HepG2 (cell line): ENCODE results near the gene IMMP1L. TPM values are rescaled to one million over a fixed set of nuclear protein-coding genes. Genes with fewer than 3 reads are reported as not detected.

Source experiments
- HCFC1 ChIP-seq: fragments of 150-350 bp; IDR thresholded peaks from 2 replicates; pipeline ENCODE4 v1.6.1; 2014; ENCODE audit warnings: low read depth, low read length
- HNF4G ChIP-seq, 2 experiments: sonication (generic) in 1 of 2; formaldehyde crosslinking in 1 of 2; IDR thresholded peaks; 2 replicates each; pipeline versions ENCODE4 v1.4.0 to v1.6.1; 2011 to 2020; ENCODE audit warnings: borderline replicate concordance in 2 of 2, low read depth in 2 of 2, mild to moderate bottlenecking in 2 of 2, low read length in 1 of 2, missing genetic modification reagents in 1 of 2, moderate library complexity in 1 of 2
- IRX3 ChIP-seq: sonication (generic); formaldehyde crosslinking; IDR thresholded peaks from 2 replicates; pipeline ENCODE4 v1.8.1; 2023; ENCODE audit warnings: mild to moderate bottlenecking, low read depth, missing genetic modification reagents, borderline replicate concordance
- KAT7 ChIP-seq: IDR thresholded peaks from 2 replicates; pipeline ENCODE4 v1.6.1; 2018; ENCODE audit warnings: borderline replicate concordance, missing compliant biosample characterization
- MATR3 ChIP-seq: sonication (generic); formaldehyde crosslinking; IDR thresholded peaks from 2 replicates; pipeline ENCODE4 v1.4.0; 2020; ENCODE audit warnings: missing genetic modification reagents
- NR2F6 ChIP-seq, 2 experiments: IDR thresholded peaks; 2 replicates each; pipeline ENCODE4 v1.6.1; 2016; ENCODE audit warnings: antibody characterized with exemption in 1 of 2, mild to moderate bottlenecking in 1 of 2
- RBAK ChIP-seq: sonication (generic); formaldehyde crosslinking; IDR thresholded peaks from 2 replicates; pipeline ENCODE4 v1.5.1; 2020; ENCODE audit warnings: mild to moderate bottlenecking, missing genetic modification reagents
- SIX4 ChIP-seq: sonication (generic); formaldehyde crosslinking; IDR thresholded peaks from 2 replicates; pipeline ENCODE4 v1.4.0; 2020; ENCODE audit warnings: missing genetic modification reagents
- SMC3 ChIP-seq: IDR thresholded peaks from 2 replicates; pipeline ENCODE4 v1.6.1; 2011; ENCODE audit warnings: low read length, improper control_type of control experiment
- TBX3 ChIP-seq: fragments of 450-650 bp; IDR thresholded peaks from 2 replicates; pipeline ENCODE4 v1.6.1; 2017; ENCODE audit warnings: antibody characterized with exemption, mild to moderate bottlenecking, inconsistent platforms, borderline replicate concordance
- TFDP1 ChIP-seq: IDR thresholded peaks from 2 replicates; pipeline ENCODE4 v1.6.1; 2016; ENCODE audit warnings: missing compliant biosample characterization, missing genetic modification reagents, borderline replicate concordance
- ZFP37 ChIP-seq: sonication (generic); formaldehyde crosslinking; IDR thresholded peaks from 2 replicates; pipeline ENCODE4 v1.4.0; 2020; ENCODE audit warnings: missing genetic modification reagents, borderline replicate concordance
- ZMYM4 ChIP-seq: sonication (generic); formaldehyde crosslinking; IDR thresholded peaks from 2 replicates; pipeline ENCODE4 v1.8.1; 2023; ENCODE audit warnings: mild to moderate bottlenecking, missing genetic modification reagents
- ZNF205 ChIP-seq: IDR thresholded peaks from 2 replicates; pipeline ENCODE4 v1.6.1; 2018; ENCODE audit warnings: missing biosample characterization, missing genetic modification reagents
- ZNF224 ChIP-seq: sonication (generic); formaldehyde crosslinking; IDR thresholded peaks from 2 replicates; pipeline ENCODE4 v1.5.0; 2020; ENCODE audit warnings: mild to moderate bottlenecking, missing genetic modification reagents
- ZNF441 ChIP-seq: sonication (generic); formaldehyde crosslinking; IDR thresholded peaks from 2 replicates; pipeline ENCODE4 v1.7.0; 2021; ENCODE audit warnings: missing genetic modification reagents, borderline replicate concordance
- ZNF660 ChIP-seq: sonication (generic); formaldehyde crosslinking; IDR thresholded peaks from 2 replicates; pipeline ENCODE4 v1.5.1; 2020; ENCODE audit warnings: mild to moderate bottlenecking, low read depth, missing genetic modification reagents, borderline replicate concordance
- ZNF691 ChIP-seq: sonication (generic); formaldehyde crosslinking; IDR thresholded peaks from 2 replicates; pipeline ENCODE4 v1.4.0; 2020; ENCODE audit warnings: missing genetic modification reagents, low read depth, mild to moderate bottlenecking, borderline replicate concordance
- ZNF770 ChIP-seq: sonication (generic); formaldehyde crosslinking; IDR thresholded peaks from 2 replicates; pipeline ENCODE4 v1.5.0; 2020; ENCODE audit warnings: mild to moderate bottlenecking, missing genetic modification reagents
- ZNF773 ChIP-seq: sonication (generic); formaldehyde crosslinking; IDR thresholded peaks from 2 replicates; pipeline ENCODE4 v1.4.0; 2020; ENCODE audit warnings: missing genetic modification reagents, borderline replicate concordance
- ZSCAN22 ChIP-seq: sonication (generic); formaldehyde crosslinking; IDR thresholded peaks from 2 replicates; pipeline ENCODE4 v1.4.0; 2020; ENCODE audit warnings: mild to moderate bottlenecking, missing genetic modification reagents
- ZXDC ChIP-seq: sonication (generic); formaldehyde crosslinking; IDR thresholded peaks from 2 replicates; pipeline ENCODE4 v1.5.0; 2020; ENCODE audit warnings: mild to moderate bottlenecking, missing genetic modification reagents
- polyA plus RNA-seq, 8 experiments: library from polyadenylated mRNA; depleted of rRNA in 3 of 8; stranded (reverse) in 7 of 8; unstranded in 1 of 8; fragments of >200 nt; fragmentation: Illumina TruSeq in 4 of 8; extraction: Trizol in 4 of 8; gene quantifications; 2 replicates each; pipeline versions ENCODE4 v1.2.1 to v1.2.3, GENCODE V29; 2011 to 2016; ENCODE audit warnings: low read depth in 4 of 8, missing spikeins in 1 of 8, mixed read lengths in 1 of 8; ENCODE audit not compliant: insufficient read depth in 1 of 8
- total RNA-seq, 5 experiments: library from RNA; depleted of rRNA; stranded (reverse); fragments of >200 nt; fragmentation: Illumina TruSeq; extraction: Trizol; gene quantifications; 2 replicates each; pipeline ENCODE4 v1.2.3, GENCODE V29; 2016; ENCODE audit warnings: low read depth in 1 of 5

The IMMP1L gene
- total and polyA plus RNA-seq, 2 of the 13 experiments (the other 11 are each of a cell fraction or from before 2014, with no cell fraction given) = 42.4 to 57.9 TPM

- 0 out of 2 replicates have a peak, but pooled peaks have one; percentile 40 for TF ChIP-seq ZNF441 (CRISPR knock-in tag)
- no peak for TF ChIP-seq ZNF770 (CRISPR knock-in tag)
- peak; percentile 74; the same call in 1 of the 2 replicates for TF ChIP-seq TFDP1 (CRISPR knock-in tag)
- peak; percentile 55; the same call in 1 of the 2 replicates for TF ChIP-seq ZNF205
- no peak for TF ChIP-seq IRX3 (CRISPR knock-in tag)
- TF ChIP-seq ZNF691 (CRISPR knock-in tag) = no peak
- TF ChIP-seq SMC3 = no peak
- TF ChIP-seq HNF4G (IDR thresholded peaks at IDR 0.05; ENCODE audit: borderline replicate concordance, low read depth, low read length) = no peak
- TF ChIP-seq HNF4G (CRISPR knock-in tag; IDR thresholded peaks at IDR 0.05; ENCODE audit: borderline replicate concordance, low read depth) = no peak
- 0 out of 2 replicates have a peak, but pooled peaks have one; percentile 34 for TF ChIP-seq ZXDC (CRISPR knock-in tag)
- TF ChIP-seq ZNF773 = no peak
- no peak for TF ChIP-seq MATR3 (CRISPR knock-in tag)
- no peak for TF ChIP-seq ZFP37 (CRISPR knock-in tag)
- TF ChIP-seq SIX4 (CRISPR knock-in tag) = no peak
- TF ChIP-seq HCFC1 = no peak
- TF ChIP-seq TBX3 = peak; percentile 23; the same call in 1 of the 2 replicates
- TF ChIP-seq KAT7 (CRISPR knock-in tag) = peak; percentile 64
- no peak for TF ChIP-seq ZNF660 (CRISPR knock-in tag)
- TF ChIP-seq ZSCAN22 (CRISPR knock-in tag) = 0 out of 2 replicates have a peak, but pooled peaks have one; percentile 10
- no peak for TF ChIP-seq RBAK
- TF ChIP-seq ZNF224 (CRISPR knock-in tag) = no peak
- TF ChIP-seq NR2F6 (IDR thresholded peaks at IDR 0.05) = no peak
- TF ChIP-seq NR2F6 (CRISPR knock-in tag; IDR thresholded peaks at IDR 0.05) = no peak
- peak; percentile 99 for TF ChIP-seq ZMYM4 (CRISPR knock-in tag)
These were observed at the start of gene IMMP1L, which contains the start of gene ELP4 (continued) for GRCh38 chr11:31509429-31510345.
